Gastrocnemius medialis (tissue), 4 donors: ENCODE data around the gene TSSK6. TPM values are rescaled to one million over a fixed set of nuclear protein-coding genes. Genes with fewer than 3 reads are reported as not detected.

Experiments used
- ATAC-seq, 2 donors: fragments of 150-250 bp; one replicate each; pipeline ENCODE4 v1.9.1; 2016
- DNase-seq, 2 donors: peaks; one replicate each; pipeline ENCODE4 v3.0.0-alpha.2; 2019
- H3K27ac ChIP-seq, 4 donors: fragments of 200-600 bp; sonication (generic); 1 replicate in 1 of 4; 2 replicates in 3 of 4; pipeline ENCODE4 v1.5.1; 2016 to 2018; ENCODE audit warnings: mild to moderate bottlenecking in 2 of 4, moderate library complexity in 1 of 4
- H3K27me3 ChIP-seq, 3 donors: fragments of 200-600 bp; sonication (generic) in 2 of 3; 1 replicate in 1 of 3; 2 replicates in 2 of 3; pipeline versions ENCODE4 v1.5.1 to v1.6.0; 2016 to 2019; ENCODE audit warnings: mild to moderate bottlenecking in 1 of 3, moderate library complexity in 1 of 3
- H3K36me3 ChIP-seq, 2 donors: fragments of 200-600 bp; sonication (generic) in 1 of 2; one replicate each; pipeline ENCODE4 v1.5.1; 2017 to 2018
- H3K4me1 ChIP-seq, 2 donors: fragments of 200-600 bp; sonication (generic) in 1 of 2; one replicate each; pipeline ENCODE4 v1.5.1; 2016 to 2017; ENCODE audit warnings: mild to moderate bottlenecking in 2 of 2
- H3K4me3 ChIP-seq, 4 donors: fragments of 200-600 bp; sonication (generic) in 3 of 4; 1 replicate in 1 of 4; 2 replicates in 3 of 4; pipeline ENCODE4 v1.5.1; 2016 to 2019; ENCODE audit warnings: mild to moderate bottlenecking in 2 of 4
- H3K9me3 ChIP-seq, 3 donors: fragments of 200-600 bp; sonication (generic) in 2 of 3; 1 replicate in 1 of 3; 2 replicates in 2 of 3; pipeline ENCODE4 v1.5.1; 2016 to 2019
- CTCF ChIP-seq, 5 experiments: fragments of 450-650 bp in 3 of 5; fragments of 200-600 bp in 2 of 5; sonication (generic) in 2 of 5; IDR thresholded peaks in 4 of 5; conservative IDR thresholded peaks in 1 of 5; 1 replicate in 4 of 5; 2 replicates in 1 of 5; pipeline ENCODE4 v1.5.1; 2016 to 2019; ENCODE audit warnings: antibody characterized with exemption in 5 of 5, mild to moderate bottlenecking in 3 of 5, moderate library complexity in 3 of 5
- POLR2A ChIP-seq, 2 donors: fragments of 450-650 bp; IDR thresholded peaks; one replicate each; pipeline ENCODE4 v1.6.1; 2017; ENCODE audit warnings: antibody characterized with exemption in 2 of 2, mild to moderate bottlenecking in 2 of 2, moderate library complexity in 2 of 2
- in situ Hi-C, 4 donors: fragments of 200-750 bp; cut with MboI; loops; one replicate each; pipeline versions ENCODE4 v1.15.0 to v1.8.0; 2017; ENCODE audit warnings: low sequenced_read_pairs in 4 of 4
- intact Hi-C: fragments of 100-400 bp; cut with DNase I; formaldehyde crosslinking; loops from one replicate; pipeline ENCODE4 v1.15.1; 2023; ENCODE audit warnings: low total_unique reads
- total RNA-seq, 4 donors: library from RNA; depleted of rRNA; stranded (reverse); fragments of >200 nt; gene quantifications; one replicate each; pipeline versions ENCODE4 v1.1.0 to v1.2.3, GENCODE V29; 2016

Gene TSSK6
- total RNA-seq, 4 donors from 2014 or later: 0.80 to 1.7 TPM; not detected in 2

- peaks cover 0 to 59% of the 10 kb centered on the region in 2 donors for H3K36me3 ChIP-seq
- in situ Hi-C loops (loop anchor here in 3 of 4 donors (5.0 kb wide), 2 partner anchors 127 to 132 kb away; no protein-coding TSS in a partner anchor), intact Hi-C loops (loop anchor here (5.0 kb wide), 1 partner anchor 107 kb away; no protein-coding TSS in a partner anchor)
- TF ChIP-seq POLR2A (IDR thresholded peaks at IDR 0.05): no peak
- no peak for TF ChIP-seq CTCF (IDR thresholded peaks at IDR 0.05 in 4 of 5, conservative IDR thresholded peaks at IDR 0.05 in 1 of 5)
- ATAC-seq: no peak
- no peaks in the 10 kb centered on the region for H3K9me3 ChIP-seq
- H3K27ac ChIP-seq: no peak overlapping the region
- H3K27me3 ChIP-seq: no peaks in the 10 kb centered on the region
- no peak for DNase-seq
- H3K4me3 ChIP-seq: no peak overlapping the region
- peaks cover 13 to 16% of the 10 kb centered on the region in 2 donors for H3K4me1 ChIP-seq
Measured at GRCh38 chr19:19493841-19494546, 21.4 kb downstream of the TSSK6 start.

GRCh38 chr19:19492026-19492610, 23.2 kb downstream of the TSSK6 start:
- intact Hi-C loops: loop anchor here (5.0 kb wide), 1 partner anchor 105 kb away; no protein-coding TSS in a partner anchor
- H3K4me3 ChIP-seq: no peak overlapping the region
- peaks cover 0 to 41% of the 10 kb centered on the region in 2 donors for H3K36me3 ChIP-seq

GRCh38 chr19:19491321-19492025, 23.9 kb downstream of the TSSK6 start:
- Histone ChIP-seq H3K27me3 (no peaks in the 10 kb centered on the region), H3K27ac (no peak overlapping the region), H3K36me3 (peaks cover 0 to 34% of the 10 kb centered on the region in 2 donors), H3K4me1 (peaks cover 27 to 30% of the 10 kb centered on the region in 2 donors), H3K9me3 (no peaks in the 10 kb centered on the region), H3K4me3 (no peak overlapping the region)
- in situ Hi-C loops: loop anchor here in 3 of 4 donors (5.0 kb wide), 2 partner anchors 124 to 129 kb away; no protein-coding TSS in a partner anchor
- intact Hi-C loops: loop anchor here (5.0 kb wide), 1 partner anchor 104 kb away; no protein-coding TSS in a partner anchor
- no peak for ATAC-seq
- DNase-seq: no peak
- TF ChIP-seq CTCF (IDR thresholded peaks at IDR 0.05 in 4 of 5, conservative IDR thresholded peaks at IDR 0.05 in 1 of 5) (no peak), POLR2A (IDR thresholded peaks at IDR 0.05) (no peak)

More at GRCh38 chr19:19492026-19492610, 23.2 kb downstream of the TSSK6 start:
- TF ChIP-seq CTCF (IDR thresholded peaks at IDR 0.05 in 4 of 5, conservative IDR thresholded peaks at IDR 0.05 in 1 of 5) (no peak), POLR2A (IDR thresholded peaks at IDR 0.05) (no peak)
- Histone ChIP-seq H3K27ac (no peak overlapping the region), H3K27me3 (no peaks in the 10 kb centered on the region), H3K4me1 (peaks cover 27 to 30% of the 10 kb centered on the region in 2 donors), H3K9me3 (no peaks in the 10 kb centered on the region)
- ATAC-seq (no peak), DNase-seq (no peak)
- in situ Hi-C loops: loop anchor here in 3 of 4 donors (5.0 kb wide), 2 partner anchors 125 to 130 kb away; no protein-coding TSS in a partner anchor

- intact Hi-C loops: loop anchor here (1.0 to 5.0 kb wide), 3 partner anchors 84 to 123 kb away; no protein-coding TSS in a partner anchor
- in situ Hi-C loops: loop anchor here in 3 of 4 donors (5.0 kb wide), 2 partner anchors 123 to 128 kb away; no protein-coding TSS in a partner anchor
- ATAC-seq (peak; percentile 72 to 85), DNase-seq (peak; percentile 56 to 71)
- Histone ChIP-seq H3K4me1 (peaks cover 31 to 32% of the 10 kb centered on the region in 2 donors), H3K27ac (peak overlapping the region; percentile 44 to 77 (median 72)), H3K27me3 (no peaks in the 10 kb centered on the region), H3K36me3 (peaks cover 0 to 27% of the 10 kb centered on the region in 2 donors), H3K9me3 (no peaks in the 10 kb centered on the region), H3K4me3 (peak overlapping the region in 1 of 4 donors; percentile 27)
- TF ChIP-seq CTCF (IDR thresholded peaks at IDR 0.05 in 4 of 5, conservative IDR thresholded peaks at IDR 0.05 in 1 of 5) (peak; percentile 72 to 87 (median 83)), POLR2A (IDR thresholded peaks at IDR 0.05) (no peak)
Measured at GRCh38 chr19:19490214-19490968, 25.0 kb downstream of the TSSK6 start.
